GM18517 (cell line): ENCODE data around the gene WNT2.
"Not testable (repeated sequence)": the region's sequence is repeated elsewhere in the genome, so short reads cannot be mapped to it uniquely, and the experiment has no call there.

Experiments used
- ATAC-seq: cut with Tn5 transposase; IDR thresholded peaks from one replicate; pipeline ENCODE4 v1.9.1; 2021; ENCODE audit warnings: mild to moderate bottlenecking, moderate library complexity; ENCODE audit not compliant: unreplicated experiment

The WNT2 gene

GRCh38 chr7:117312593-117313580 lies 10.0 kb downstream of the WNT2 start:
- ATAC-seq = no peak

DNA sequence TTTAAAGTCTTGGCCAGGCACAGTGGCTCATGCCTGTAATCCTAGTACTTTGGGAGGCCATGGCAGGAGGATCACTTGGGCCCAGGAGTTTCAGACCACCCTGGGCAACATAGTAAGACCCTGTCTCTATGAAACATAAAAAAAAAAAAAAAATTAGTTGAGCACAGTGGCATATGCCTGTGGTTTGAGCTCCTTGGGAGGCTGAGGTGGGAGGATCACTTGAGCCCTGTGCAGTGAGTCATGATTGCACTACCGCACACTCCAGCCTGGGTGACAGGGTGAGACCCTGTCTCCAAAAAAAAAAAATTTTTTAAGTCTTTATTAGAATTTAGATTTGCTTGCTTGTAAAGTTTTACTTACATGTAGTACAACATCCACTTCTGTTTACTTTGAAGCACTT lies 14.0 kb downstream of the WNT2 start:
- no peak for ATAC-seq

- no peak for ATAC-seq
Measured at GRCh38 chr7:117302396-117302795, 20.5 kb downstream of the WNT2 start.

DNA sequence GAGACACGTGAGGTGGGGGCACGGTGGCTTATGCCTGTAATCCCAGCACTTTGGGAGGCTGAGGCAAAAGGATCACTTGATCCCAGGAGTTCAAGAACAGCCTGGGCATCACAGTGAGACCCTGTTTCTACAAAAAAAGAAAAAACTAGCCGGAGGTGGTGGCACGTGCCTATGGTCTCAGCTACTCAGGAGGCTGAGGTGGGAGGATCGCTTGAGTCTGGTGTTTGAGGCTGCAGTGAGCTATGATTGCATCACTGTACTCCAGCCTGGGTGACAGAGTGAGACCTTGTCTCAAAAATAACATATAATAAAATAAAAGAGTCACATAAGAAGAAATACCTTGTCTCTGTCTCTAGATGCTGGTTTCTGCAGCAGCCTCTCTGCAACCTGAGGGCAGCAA lies 22.4 kb downstream of the WNT2 start:
- ATAC-seq = not testable (repeated sequence)

GRCh38 chr7:117297606-117298005 lies 25.3 kb downstream of the WNT2 start:
- no peak for ATAC-seq

DNA sequence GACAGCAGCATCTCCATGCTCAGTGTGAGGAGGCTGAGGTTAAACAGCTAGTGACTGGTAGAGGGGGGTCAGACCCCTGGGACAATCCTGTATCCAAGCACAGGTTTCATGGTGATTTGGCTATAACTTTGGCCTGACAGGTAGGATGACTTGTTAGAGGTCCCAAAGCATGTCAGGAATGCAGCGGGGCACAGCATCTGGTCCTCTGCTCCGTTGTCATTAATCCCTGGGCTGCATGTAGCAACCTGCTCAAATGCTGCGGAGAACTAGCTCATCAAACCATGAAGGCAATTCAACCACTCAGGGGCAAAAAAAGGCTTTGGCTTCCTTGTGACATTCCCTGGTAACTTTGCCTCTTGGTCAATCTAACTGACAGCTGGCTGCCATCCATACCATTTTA lies 26.8 kb downstream of the WNT2 start:
- no peak for ATAC-seq

DNA sequence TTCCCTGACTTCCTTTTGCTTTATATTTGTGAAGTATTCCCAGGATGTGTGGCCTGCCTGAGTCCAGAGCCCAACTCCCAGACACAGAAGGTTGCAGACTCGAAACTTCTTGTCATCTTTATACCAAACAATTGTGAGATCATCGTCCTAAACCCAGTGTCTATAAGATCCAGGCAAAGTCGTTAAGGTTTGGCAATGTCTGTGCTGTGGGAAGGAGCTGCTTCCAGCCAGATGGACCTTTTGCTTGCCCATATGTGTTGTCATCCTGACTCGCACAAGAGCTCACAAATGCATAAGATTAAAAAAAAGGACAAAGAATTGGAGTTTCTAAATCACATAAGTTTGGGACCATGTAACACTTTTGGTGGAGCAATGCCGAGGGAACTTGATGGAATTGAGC lies 37.0 kb downstream of the WNT2 start:
- no peak for ATAC-seq

DNA sequence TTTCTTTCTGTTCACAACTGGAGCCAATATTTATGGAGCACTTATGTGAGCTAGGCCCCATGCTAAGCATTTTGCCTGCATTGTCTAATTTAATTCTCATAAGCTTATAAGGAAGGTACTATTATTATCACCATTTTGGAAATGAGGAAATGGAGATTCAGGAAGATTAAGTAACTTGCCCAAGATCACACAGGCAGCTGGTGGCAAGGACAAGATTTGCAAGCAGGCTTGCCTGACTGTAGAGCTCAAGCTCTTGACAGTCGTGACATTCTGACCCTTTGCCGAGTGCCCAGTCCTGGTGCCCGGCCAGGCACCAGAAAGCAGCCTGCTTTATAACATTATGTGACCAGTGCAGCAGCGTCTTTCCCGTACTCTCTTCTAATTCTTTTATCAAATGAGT lies 38.2 kb downstream of the WNT2 start:
- ATAC-seq = no peak

DNA sequence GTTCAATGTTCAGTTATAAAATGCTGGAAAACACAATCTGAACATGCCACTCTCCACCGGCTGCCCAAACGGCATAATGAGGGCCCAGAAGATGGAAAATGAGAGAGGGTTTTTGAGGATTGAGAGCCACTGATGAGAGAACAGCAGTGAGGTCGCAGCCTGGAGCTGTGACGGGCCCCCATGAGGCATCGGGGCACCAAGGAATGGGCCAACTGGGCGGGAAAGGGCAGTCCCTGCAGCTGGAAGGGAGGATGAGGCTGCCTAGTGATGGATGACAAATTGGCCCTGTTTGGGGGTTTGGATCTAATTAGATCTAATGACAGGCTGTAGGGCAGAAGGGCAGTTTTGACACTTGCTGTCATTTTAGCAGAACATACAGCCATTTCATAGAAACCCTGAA lies 39.1 kb downstream of the WNT2 start:
- ATAC-seq = no peak

- no peak for ATAC-seq
Measured at GRCh38 chr7:117283371-117283770, 39.5 kb downstream of the WNT2 start.

DNA sequence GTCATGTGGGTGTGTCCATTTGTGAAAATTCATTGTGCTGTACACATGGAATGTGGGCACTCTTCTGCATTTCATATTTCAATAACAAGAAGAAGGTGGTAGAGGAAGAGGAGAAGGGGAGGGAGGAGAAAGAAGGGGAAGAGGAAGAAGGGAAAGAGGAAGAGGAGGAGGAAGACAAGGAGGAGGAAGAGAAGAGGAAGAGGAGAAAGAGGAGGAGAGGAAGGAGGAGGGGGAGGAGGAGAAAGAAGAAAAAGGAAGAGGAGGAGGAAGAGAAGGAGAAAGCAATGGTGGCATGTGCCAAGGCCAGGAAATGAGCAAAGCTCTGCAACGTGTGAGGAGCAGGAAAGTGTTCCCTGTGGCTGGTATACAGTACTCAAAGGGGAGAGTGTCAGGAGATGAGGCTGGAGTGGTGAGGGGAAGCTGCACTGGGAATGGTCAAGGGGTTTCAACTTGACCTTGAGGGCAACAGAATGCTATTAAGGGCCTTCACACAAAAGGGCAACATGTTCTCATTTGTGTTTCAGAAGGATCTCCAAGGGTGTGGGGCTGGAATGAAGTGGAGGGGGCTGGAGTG lies 40.5 kb downstream of the WNT2 start:
- ATAC-seq = no peak

DNA sequence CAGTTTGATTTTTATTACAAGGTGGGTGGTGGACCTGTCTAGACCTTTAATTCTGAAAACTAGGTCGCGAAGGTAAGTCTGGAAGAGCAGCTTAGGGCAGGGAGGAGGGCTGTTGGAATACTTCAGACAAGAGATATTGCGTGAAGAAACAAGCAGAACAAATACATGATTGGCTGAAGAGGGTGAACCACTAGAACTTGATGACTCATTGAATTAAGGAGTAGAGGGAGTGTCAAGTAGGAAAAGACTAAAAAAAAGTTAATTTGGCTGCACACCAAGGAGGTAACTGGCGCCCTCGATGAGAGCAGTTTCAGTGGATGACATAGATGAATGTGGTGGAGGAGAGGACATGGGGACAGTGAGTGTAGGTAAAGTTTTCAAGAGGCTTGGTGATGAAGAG lies 41.3 kb downstream of the WNT2 start:
- ATAC-seq = no peak

DNA sequence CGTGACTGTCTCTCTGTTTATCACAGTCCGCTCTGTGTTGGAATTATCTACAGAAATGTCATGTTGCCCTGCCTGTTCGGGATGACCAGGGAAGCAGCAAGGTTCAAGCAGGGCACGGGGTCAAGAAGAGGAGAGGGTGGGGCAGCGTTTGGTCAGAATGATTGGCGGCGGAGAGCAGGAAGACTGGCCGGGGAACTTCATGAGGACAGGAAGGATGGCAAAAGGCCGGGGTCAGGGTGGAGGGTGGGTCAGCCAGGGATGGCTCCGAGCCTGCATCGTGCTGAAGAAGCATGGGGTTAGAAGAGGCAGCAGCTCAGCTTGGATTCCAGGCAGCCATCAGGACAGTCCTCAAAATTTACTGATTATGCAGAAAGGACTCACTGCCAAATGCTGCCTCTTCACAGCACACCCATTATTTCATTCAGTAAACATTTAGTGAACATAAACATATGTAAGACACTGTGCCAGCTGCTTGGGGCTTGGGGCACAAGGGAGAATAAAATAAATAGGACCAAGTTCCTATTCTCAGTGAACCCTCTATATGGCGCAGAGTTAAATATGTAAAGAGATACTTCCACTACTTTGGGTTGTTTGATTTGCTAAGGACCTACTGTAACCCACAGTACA lies 42.8 kb downstream of the WNT2 start:
- no peak for ATAC-seq

GRCh38 chr7:117279203-117279602 lies 43.7 kb downstream of the WNT2 start:
- ATAC-seq = no peak

DNA sequence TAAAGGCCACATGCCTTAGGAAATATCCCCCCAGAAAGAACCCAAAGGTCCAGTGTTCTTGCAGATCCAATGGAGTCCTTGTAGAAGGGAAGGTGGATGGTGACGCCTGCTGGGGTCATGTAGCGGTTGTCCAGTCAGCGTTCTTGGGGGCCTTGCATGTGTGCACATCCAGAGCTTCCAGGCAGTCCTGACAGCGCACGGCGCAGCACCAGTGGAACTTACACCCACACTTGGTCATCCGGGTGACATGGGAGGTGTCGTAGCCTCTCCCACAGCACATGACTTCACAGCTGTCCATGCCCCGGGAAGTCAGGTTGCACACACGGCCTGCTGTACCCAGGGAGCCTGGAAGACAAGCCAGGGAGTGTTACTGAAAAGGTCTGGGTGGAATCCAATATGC lies 44.8 kb downstream of the WNT2 start:
- ATAC-seq = no peak

DNA sequence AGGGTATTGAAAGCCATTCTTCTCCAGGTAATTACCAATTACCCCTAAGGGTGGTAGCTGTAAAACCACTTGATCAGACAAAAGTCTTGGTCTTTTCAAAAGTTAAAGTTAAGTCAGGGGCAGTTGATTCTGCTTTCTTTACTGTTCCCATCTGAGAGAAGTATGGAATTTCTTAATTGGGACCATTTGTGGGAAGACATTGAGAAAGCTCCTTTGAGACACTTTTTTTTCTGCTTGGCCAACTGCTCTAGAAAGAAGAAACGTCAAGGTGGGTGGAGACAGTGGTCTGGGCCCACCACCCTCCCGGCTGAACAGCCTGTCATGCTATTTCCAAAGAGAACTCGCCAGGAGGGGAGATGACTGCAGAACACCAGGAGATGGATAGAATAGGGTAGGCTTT lies 45.3 kb downstream of the WNT2 start:
- ATAC-seq = no peak

DNA sequence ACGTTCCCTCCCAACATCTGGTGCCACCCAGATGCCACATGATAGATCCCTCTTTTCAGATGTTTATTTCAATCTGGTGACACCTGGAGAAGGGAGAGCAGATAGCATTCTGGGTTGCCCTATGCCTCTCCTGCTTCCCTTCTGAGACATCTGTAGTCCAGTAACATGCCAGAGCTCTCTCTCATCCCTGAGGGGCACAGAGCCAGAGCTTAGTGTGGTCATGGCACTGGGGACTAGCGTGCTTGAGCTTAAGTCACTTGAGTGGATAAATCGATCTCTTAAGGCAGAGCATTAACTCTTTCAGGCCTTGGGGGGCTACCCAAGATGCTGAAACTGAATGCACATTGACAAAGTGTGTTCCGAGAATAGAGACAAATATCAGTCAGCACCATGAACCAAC lies 47.9 kb downstream of the WNT2 start:
- no peak for ATAC-seq

DNA sequence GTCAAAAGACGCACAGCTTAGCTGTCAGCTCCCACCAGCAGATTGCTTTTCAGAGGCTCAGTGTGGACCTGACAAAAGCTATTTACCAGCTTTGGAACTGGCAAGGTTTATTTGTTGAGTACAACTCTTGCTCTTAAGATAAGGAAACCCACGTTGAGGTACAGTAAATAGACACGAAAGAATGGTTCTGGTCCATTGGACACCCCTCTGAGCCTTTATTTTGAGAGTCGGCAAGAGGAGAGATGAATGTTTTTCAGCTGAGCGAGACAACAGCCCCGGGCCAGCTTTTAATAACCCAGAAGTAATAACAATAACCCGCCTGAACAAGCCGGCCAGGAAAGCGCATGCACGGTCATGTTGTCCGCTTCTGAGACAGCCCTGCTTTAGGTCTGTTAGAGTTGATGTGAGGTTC lies 49.0 kb downstream of the WNT2 start:
- no peak for ATAC-seq

GRCh38 chr7:117273325-117273724 lies 49.5 kb downstream of the WNT2 start:
- no peak for ATAC-seq

DNA sequence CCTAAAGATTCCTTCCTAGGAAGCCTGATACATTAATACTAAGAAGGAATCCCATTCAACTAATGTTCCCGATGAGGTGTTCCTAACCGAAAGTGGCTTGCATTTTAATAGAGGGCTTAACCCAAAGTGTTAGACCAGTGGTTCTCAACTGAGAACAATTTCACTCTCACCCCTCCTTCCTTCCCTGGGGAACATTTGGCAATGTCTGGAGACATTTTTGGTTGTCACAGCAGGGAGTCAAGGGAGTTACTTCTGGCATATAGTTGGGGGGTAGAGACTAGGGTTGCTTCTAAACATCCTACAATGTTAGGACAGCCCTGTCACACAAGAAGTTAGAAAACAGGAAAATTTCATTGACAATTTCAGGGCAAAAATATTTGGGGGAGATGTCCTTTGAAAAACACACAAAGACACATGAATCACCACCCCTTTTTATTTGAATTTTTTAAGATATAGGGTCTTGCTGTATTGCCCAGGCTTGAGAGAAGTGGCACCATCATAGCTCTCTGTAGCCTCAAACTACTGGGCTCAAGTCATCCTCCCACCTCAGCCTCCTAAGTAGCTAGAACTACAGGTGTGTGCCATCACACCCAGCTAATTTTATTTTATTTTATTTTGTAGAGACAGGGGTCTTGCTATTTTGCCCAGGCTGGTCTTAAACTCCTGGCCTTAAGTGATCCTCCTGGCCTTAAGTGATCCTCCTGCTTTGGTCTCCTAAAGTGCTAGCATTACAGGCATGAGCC lies 50.7 kb downstream of the WNT2 start:
- no peak for ATAC-seq

DNA sequence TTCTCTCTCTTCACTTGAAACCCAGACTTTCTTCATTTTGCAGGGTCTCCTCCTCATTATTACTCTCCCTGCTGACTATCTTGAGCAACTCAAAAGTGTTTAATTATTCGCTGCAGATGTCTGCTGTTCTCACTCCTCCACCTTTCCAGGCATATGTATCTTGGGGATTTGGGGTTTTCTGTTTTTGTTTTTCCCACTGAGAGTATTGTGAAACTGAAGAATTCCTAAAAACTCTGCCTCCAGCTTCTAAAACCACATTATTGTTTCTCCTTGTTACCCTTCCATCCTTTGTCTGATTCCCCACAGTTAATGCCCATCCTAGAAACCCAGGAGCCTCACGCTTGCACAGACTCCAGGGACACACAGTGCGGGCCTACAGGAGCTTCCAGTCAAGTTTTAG lies 51.3 kb downstream of the WNT2 start:
- ATAC-seq = no peak
